ENCODE measurements around the gene DLGAP1. TPM values are rescaled to one million over a fixed set of nuclear protein-coding genes. Genes with fewer than 3 reads are reported as not detected.

DLGAP1 gene
- total and polyA plus RNA-seq, 2 of the 4 experiments (the other 2 are of a cell fraction) = under 0.01 to 0.09 TPM

DNA sequence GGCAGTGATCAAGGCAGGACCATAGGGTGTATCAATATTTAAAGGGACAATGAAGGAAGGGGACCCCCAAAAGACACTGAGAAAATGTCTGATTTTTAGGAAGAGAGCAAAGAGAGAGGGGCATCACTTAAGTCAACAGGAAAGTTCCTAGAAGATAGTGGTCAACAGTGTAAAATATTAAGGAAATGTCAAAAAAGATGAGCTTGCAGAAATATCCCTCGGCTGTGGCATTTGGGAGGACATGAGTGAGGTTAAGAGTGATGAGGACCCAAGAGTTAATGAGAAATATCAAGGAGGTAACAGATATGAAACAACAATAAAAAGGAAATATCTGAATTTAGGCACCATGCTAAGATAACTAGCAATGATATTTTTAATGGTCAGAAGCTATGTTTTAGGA lies 665.6 kb downstream of the DLGAP1 start:
- Histone ChIP-seq H3K4me3 (ENCODE audit: insufficient read depth, low read depth, low read length) (no peak overlapping the region), H2BK15ac (ENCODE audit: low read depth, low read length) (no peak overlapping the region), H4K91ac (ENCODE audit: insufficient read depth, low read depth, low read length) (no peak overlapping the region), H3K79me1 (ENCODE audit: low read depth in 1 of 2, low read length in 2 of 2) (no peaks in the 10 kb centered on the region), H3K56ac (ENCODE audit: extremely low read depth, insufficient read depth, low read length) (no peak overlapping the region), H2BK120ac (ENCODE audit: low read depth, low read length) (no peak overlapping the region), H3K27ac (ENCODE audit: insufficient read depth, low read length) (no peak overlapping the region), H4K8ac (ENCODE audit: low read depth in 2 of 2, low read length in 2 of 2) (no peak overlapping the region), H2AK9ac (replicated peaks; ENCODE audit: low read depth, low read length, poor library complexity) (no peak overlapping the region), H3K4me1 (ENCODE audit: control insufficient read depth, insufficient read depth, low read length) (peaks cover 9% of the 10 kb centered on the region), H2AFZ (replicated peaks; ENCODE audit: low read length, poor library complexity) (no peak overlapping the region), H2BK5ac (ENCODE audit: low read depth, low read length, poor library complexity, severe bottlenecking) (no peak overlapping the region), H3K27me3 (ENCODE audit: control insufficient read depth, insufficient read depth, low read length) (peaks cover 2% of the 10 kb centered on the region), H3K9me1 (ENCODE audit: insufficient read depth, low read length) (peaks cover 13% of the 10 kb centered on the region), H3K4ac (ENCODE audit: low read depth, low read length) (no peak overlapping the region), H4K20me1 (ENCODE audit: insufficient read depth, low read length) (no peaks in the 10 kb centered on the region), H2BK20ac (ENCODE audit: low read depth, low read length) (no peak overlapping the region), H3K9me3 (ENCODE audit: control insufficient read depth, insufficient read depth, low read length) (peaks cover 5% of the 10 kb centered on the region), H3K23ac (ENCODE audit: low read depth, low read length) (no peak overlapping the region), H3K4me2 (ENCODE audit: low read depth, low read length) (no peak overlapping the region), H2AK5ac (ENCODE audit: low read depth, low read length) (no peak overlapping the region), H4K5ac (ENCODE audit: low read depth, low read length) (no peak overlapping the region), H3K18ac (ENCODE audit: low read depth, low read length) (no peak overlapping the region), H3K14ac (replicated peaks; ENCODE audit: low read depth, low read length) (no peak overlapping the region), H3K36me3 (ENCODE audit: control insufficient read depth, insufficient read depth, low read length) (no peaks in the 10 kb centered on the region), H3K9ac (ENCODE audit: low read depth, low read length) (no peak overlapping the region)
- 60% methylated on average over 1 of the region's 1 CpG; no CpG with 5 or more reads in 1 of the 2 experiments for WGBS, 2 experiments (ENCODE audit: extremely low coverage in 2 of 2, insufficient read length in 1 of 2)
- ChIA-PET POLR2A (ENCODE audit: unreplicated experiment) (no interaction called here), CTCF (interaction anchor here (1.8 kb wide), 1 partner anchor 19 kb away, joined by 6 read pairs; no protein-coding TSS in a partner anchor)
- in situ Hi-C loops (cut with MboI; ENCODE audit: low sequenced_read_pairs) = no loop called here
- TF ChIP-seq POLR2A (IDR thresholded peaks at IDR 0.05; ENCODE audit: low read depth, low read length) = no peak
- TF ChIP-seq MAFK (IDR thresholded peaks at IDR 0.05; ENCODE audit: low read depth, low read length) = peak; percentile 43
- no peak for TF ChIP-seq RFX5 (IDR thresholded peaks at IDR 0.05; ENCODE audit: low read depth, low read length)
- TF ChIP-seq MXI1 (IDR thresholded peaks at IDR 0.05; ENCODE audit: borderline replicate concordance, low read depth, low read length) = no peak
- TF ChIP-seq, protein P1, sequence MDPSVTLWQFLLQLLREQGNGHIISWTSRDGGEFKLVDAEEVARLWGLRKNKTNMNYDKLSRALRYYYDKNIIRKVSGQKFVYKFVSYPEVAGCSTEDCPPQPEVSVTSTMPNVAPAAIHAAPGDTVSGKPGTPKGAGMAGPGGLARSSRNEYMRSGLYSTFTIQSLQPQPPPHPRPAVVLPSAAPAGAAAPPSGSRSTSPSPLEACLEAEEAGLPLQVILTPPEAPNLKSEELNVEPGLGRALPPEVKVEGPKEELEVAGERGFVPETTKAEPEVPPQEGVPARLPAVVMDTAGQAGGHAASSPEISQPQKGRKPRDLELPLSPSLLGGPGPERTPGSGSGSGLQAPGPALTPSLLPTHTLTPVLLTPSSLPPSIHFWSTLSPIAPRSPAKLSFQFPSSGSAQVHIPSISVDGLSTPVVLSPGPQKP (IDR thresholded peaks at IDR 0.05; ENCODE audit: borderline replicate concordance, low read depth, low read length) = no peak
- no peak for TF ChIP-seq CHD1 (IDR thresholded peaks at IDR 0.05; ENCODE audit: low read depth, low read length)
- TF ChIP-seq SMC3 (IDR thresholded peaks at IDR 0.05; ENCODE audit: low read depth, low read length) = no peak
- no peak for TF ChIP-seq FOS (IDR thresholded peaks at IDR 0.05; ENCODE audit: low read depth, low read length)
- no peak for TF ChIP-seq BHLHE40 (IDR thresholded peaks at IDR 0.05; ENCODE audit: low read depth, low read length)
- intact Hi-C loops (cut with micrococcal nuclease) = no loop called here
- dilution Hi-C loops (cut with HindIII; ENCODE audit: low sequenced_read_pairs, unreplicated experiment) = no loop called here
- ATAC-seq (ENCODE audit: low read depth) = no peak
- DNase-seq = no peak
- BruUV-seq (replicated peaks) = no TSS peak
